ENCODE data around the gene MYL3. TPM values are rescaled to one million over a fixed set of nuclear protein-coding genes. Genes with fewer than 3 reads are reported as not detected.

The MYL3 gene
- total and polyA plus RNA-seq, 2 of the 4 experiments (the other 2 are of a cell fraction): 0.09 TPM; not detected in 1

- no peak for TF ChIP-seq MXI1 (IDR thresholded peaks at IDR 0.05; ENCODE audit: borderline replicate concordance, low read depth, low read length)
- TF ChIP-seq SMC3 (IDR thresholded peaks at IDR 0.05; ENCODE audit: low read depth, low read length): peak; percentile 19; the same call in 1 of the 2 replicates
- TF ChIP-seq RAD21 (IDR thresholded peaks at IDR 0.05; ENCODE audit: low read length): peak; percentile 41
- TF ChIP-seq CTCF (conservative IDR thresholded peaks at IDR 0.05; ENCODE audit: low read depth, low read length): peak; percentile 38
- Histone ChIP-seq H3K18ac (ENCODE audit: low read depth, low read length) (no peak overlapping the region), H2BK5ac (ENCODE audit: low read depth, low read length, poor library complexity, severe bottlenecking) (no peak overlapping the region), H4K20me1 (ENCODE audit: insufficient read depth, low read length) (no peaks in the 10 kb centered on the region), H3K23ac (ENCODE audit: low read depth, low read length) (no peak overlapping the region), H3K27ac (ENCODE audit: insufficient read depth, low read length) (no peak overlapping the region), H4K5ac (ENCODE audit: low read depth, low read length) (no peak overlapping the region), H3K4me3 (ENCODE audit: insufficient read depth, low read depth, low read length) (no peak overlapping the region), H3K4ac (ENCODE audit: low read depth, low read length) (no peak overlapping the region), H2AFZ (replicated peaks; ENCODE audit: low read length, poor library complexity) (peak overlapping the region; percentile 34), H4K8ac (ENCODE audit: low read depth in 2 of 2, low read length in 2 of 2) (no peak overlapping the region), H3K27me3 (ENCODE audit: control insufficient read depth, insufficient read depth, low read length) (peaks cover 2% of the 10 kb centered on the region; the same call in 1 of the 2 replicates), H3K36me3 (ENCODE audit: control insufficient read depth, insufficient read depth, low read length) (no peaks in the 10 kb centered on the region), H2BK20ac (ENCODE audit: low read depth, low read length) (no peak overlapping the region), H2AK9ac (replicated peaks; ENCODE audit: low read depth, low read length, poor library complexity) (no peak overlapping the region), H3K14ac (replicated peaks; ENCODE audit: low read depth, low read length) (no peak overlapping the region), H3K4me2 (ENCODE audit: low read depth, low read length) (no peak overlapping the region), H4K91ac (ENCODE audit: insufficient read depth, low read depth, low read length) (no peak overlapping the region), H3K9me1 (ENCODE audit: insufficient read depth, low read length) (peaks cover 5% of the 10 kb centered on the region; the same call in 1 of the 2 replicates), H2BK15ac (ENCODE audit: low read depth, low read length) (no peak overlapping the region), H3K4me1 (ENCODE audit: control insufficient read depth, insufficient read depth, low read length) (peaks cover 4% of the 10 kb centered on the region; the same call in 1 of the 2 replicates), H3K56ac (ENCODE audit: extremely low read depth, insufficient read depth, low read length) (no peak overlapping the region), H2BK120ac (ENCODE audit: low read depth, low read length) (no peak overlapping the region), H2AK5ac (ENCODE audit: low read depth, low read length) (peak overlapping the region; percentile 27; the same call in 1 of the 2 replicates), H3K79me1 (ENCODE audit: low read depth in 1 of 2, low read length in 2 of 2) (no peaks in the 10 kb centered on the region), H3K9me3 (ENCODE audit: control insufficient read depth, insufficient read depth, low read length) (no peaks in the 10 kb centered on the region), H3K9ac (ENCODE audit: low read depth, low read length) (no peak overlapping the region)
- WGBS, 2 experiments (ENCODE audit: extremely low coverage in 2 of 2, insufficient read length in 1 of 2): 71% methylated on average over 11 of the region's 24 CpGs; no CpG with 5 or more reads in 1 of the 2 experiments
- POLR2A ChIA-PET (ENCODE audit: unreplicated experiment): no interaction called here
- no TSS peak for BruUV-seq (replicated peaks)
- peak; percentile 66 for DNase-seq
- in situ Hi-C loops (cut with MboI; ENCODE audit: low sequenced_read_pairs): no loop called here
- intact Hi-C loops (cut with micrococcal nuclease): loop anchor here (5.0 kb wide), 1 partner anchor 421 kb away; no protein-coding TSS in a partner anchor
- no peak for ATAC-seq (ENCODE audit: low read depth)
- dilution Hi-C loops (cut with HindIII; ENCODE audit: low sequenced_read_pairs, unreplicated experiment): no loop called here
- CTCF ChIA-PET: no interaction called here
Measured at GRCh38 chr3:46908294-46908985, 45.2 kb upstream of the MYL3 start.
